ENCODE results near the gene ZNF423.

ZNF423 gene

DNA sequence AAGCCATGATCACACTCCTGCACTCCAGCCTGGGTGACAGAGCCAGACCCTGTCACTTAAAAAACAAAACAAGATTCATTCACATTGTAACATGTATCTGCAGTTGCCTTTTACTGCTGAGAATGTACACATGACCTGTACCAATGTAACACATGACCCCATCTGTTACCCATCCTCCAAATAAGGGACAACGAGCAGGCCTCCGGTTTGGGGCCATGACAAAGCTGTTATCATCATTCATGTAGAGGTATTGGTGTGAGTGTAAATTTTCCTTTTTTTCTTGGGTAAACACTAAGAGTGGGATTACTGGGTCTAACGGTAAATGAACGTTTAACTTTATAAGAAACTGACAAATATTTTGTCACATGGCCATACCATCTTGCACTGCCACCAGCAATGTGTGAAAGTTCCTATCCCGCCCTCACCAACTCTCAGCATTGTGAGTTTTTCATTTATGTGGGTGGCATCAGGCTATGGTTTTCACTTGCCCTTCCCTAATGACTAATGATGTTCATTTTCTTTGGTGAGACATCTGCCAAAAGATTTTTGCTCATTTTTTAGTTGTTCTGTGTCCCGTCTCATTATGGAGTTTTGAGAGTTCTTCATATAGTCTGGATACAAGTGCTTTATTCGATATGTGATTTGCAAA lies 336.8 kb downstream of the ZNF423 start:
- no peak overlapping the region for H3K4me3 ChIP-seq (ENCODE audit: low read depth, low read length)
- no peak for TF ChIP-seq CTCF (IDR thresholded peaks at IDR 0.05; ENCODE audit: insufficient read depth, low read length, missing control alignments)
- DNase-seq (ENCODE audit: low read depth, low spot score) = no peak
- CTCF ChIA-PET = no interaction called here
- POLR2A ChIA-PET = no interaction called here

DNA sequence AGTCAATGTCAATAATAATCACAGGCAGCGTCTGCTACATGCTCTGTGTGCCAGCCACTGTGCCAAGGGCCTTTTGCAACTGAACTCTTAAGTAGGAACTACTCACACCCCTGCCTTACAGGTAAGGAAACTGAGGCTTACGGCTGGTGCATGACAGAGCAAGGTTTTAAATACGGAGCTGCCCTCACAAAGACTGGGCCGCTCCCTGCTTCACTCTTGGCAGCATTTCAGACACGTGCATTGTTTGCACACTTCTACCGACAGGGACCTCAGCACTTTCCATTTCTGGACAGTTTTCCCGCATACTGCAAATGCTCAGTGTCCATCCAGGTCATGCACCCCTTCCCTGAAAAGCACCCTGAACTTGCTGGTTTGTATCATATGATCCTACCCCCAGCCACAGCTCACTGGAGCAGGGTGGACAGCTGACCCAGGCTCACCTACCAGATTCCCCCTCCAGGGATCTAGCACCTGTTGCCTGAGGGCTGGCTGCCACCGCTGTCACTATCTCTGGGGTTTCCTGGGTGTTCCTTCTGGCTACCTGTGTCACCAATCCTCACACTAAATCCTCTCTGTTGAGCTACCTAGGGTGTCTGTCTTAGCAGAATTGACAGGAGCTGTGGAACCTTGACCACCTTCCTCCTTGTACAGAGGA lies 339.4 kb downstream of the ZNF423 start:
- CTCF ChIA-PET = interaction anchor here (1.2 kb wide), 1 partner anchor 406 kb away, joined by 4 read pairs; no protein-coding TSS in a partner anchor
- POLR2A ChIA-PET = no interaction called here
- no peak overlapping the region for H3K4me3 ChIP-seq (ENCODE audit: low read depth, low read length)
- TF ChIP-seq CTCF (IDR thresholded peaks at IDR 0.05; ENCODE audit: insufficient read depth, low read length, missing control alignments) = no peak
- DNase-seq (ENCODE audit: low read depth, low spot score) = no peak

DNA sequence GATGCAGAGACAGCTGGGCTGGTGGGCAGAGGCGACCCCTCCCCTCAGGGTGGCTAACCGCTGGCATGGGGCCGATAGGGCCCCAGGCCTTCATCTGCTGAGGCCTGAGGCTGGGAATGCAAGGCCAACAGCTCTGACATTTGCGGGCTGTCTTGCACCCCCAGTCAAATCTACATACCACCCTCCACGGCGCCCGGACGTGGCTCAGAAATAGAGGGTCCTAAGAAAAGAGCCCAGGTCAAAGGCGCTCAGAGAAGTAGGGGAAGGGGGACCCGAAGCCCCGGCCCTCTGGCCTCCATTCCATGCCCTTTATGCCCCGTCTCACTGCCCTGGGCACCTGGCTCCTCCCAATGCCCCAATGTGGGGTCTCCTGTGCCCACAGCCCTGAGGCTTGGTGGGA lies 340.1 kb downstream of the ZNF423 start:
- no peak for DNase-seq (ENCODE audit: low read depth, low spot score)
- ChIA-PET CTCF (no interaction called here), POLR2A (no interaction called here)
- TF ChIP-seq CTCF (IDR thresholded peaks at IDR 0.05; ENCODE audit: insufficient read depth, low read length, missing control alignments) = no peak
- no peak overlapping the region for H3K4me3 ChIP-seq (ENCODE audit: low read depth, low read length)

DNA sequence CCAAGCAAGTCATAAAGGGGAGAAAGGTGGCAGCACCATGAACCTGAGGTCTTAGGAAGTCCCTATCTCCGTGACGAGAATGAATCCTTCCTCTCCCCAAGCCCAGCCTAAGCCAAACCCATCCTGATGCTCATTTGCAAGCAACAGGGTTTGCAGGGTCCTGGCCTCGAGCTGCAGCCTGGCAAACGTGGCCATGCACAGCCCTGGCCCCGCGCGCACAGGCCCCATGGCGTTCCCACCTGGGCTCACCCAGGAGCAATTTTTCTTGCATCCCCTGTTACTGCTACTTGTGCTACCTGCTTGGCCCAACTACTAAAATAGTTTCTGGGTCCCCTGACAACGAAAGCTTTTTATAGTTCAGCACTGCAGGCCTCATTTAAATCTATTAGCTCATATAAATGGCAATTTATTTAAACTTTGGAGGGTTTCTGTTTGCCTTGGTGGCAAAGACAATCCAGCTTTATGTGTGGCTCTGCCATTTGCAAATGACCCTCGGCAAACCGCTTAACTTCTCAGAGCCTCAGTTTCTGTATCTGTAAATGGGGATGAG lies 340.8 kb downstream of the ZNF423 start:
- CTCF ChIA-PET = no interaction called here
- POLR2A ChIA-PET = no interaction called here
- no peak overlapping the region for H3K4me3 ChIP-seq (ENCODE audit: low read depth, low read length)
- DNase-seq (ENCODE audit: low read depth, low spot score) = no peak
- TF ChIP-seq CTCF (IDR thresholded peaks at IDR 0.05; ENCODE audit: insufficient read depth, low read length, missing control alignments) = no peak

DNA sequence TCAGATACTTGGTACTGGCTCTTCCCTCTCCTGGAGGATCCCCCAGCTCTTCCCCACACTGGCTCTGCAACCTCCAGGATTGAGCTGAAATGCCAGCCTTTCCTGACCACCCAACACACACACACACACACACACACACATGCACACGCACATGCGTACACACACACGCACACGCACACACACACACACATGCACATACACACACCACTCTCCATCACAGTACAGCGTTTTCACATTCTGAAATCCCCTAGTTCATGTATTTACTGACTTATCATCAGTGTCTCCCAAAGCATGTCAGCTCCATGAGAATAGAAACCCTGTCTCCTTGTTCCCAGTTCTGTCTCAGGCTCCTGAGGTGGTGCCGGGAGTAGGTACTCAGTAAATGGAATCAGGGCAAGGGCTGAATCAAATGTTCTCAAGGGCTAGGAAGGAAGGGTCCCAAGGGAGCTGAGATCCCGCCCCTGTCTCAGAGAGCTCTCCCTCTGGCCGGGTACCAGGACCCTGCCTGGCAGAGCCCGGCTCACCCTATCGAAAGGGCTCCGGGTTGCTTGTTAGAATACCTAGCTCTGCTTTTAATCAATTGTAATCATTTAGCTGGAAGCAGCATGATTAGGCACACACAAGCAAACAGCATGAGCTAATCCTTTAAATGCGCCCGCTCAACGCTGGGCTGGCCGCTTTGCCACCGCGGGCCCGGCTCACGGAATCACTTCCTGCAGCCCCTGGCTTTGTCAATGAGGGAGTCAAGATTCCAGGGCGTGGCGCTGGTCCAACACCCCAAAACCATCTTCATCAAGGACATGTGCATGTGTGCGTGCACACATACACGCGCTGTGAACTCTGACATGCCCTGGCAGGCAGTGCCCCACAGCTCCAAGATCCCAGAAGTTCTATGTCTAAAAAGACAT lies 341.6 kb downstream of the ZNF423 start:
- TF ChIP-seq CTCF (IDR thresholded peaks at IDR 0.05; ENCODE audit: insufficient read depth, low read length, missing control alignments) = no peak
- DNase-seq (ENCODE audit: low read depth, low spot score) = no peak
- H3K4me3 ChIP-seq (ENCODE audit: low read depth, low read length) = no peak overlapping the region
- CTCF ChIA-PET = no interaction called here
- POLR2A ChIA-PET = no interaction called here

DNA sequence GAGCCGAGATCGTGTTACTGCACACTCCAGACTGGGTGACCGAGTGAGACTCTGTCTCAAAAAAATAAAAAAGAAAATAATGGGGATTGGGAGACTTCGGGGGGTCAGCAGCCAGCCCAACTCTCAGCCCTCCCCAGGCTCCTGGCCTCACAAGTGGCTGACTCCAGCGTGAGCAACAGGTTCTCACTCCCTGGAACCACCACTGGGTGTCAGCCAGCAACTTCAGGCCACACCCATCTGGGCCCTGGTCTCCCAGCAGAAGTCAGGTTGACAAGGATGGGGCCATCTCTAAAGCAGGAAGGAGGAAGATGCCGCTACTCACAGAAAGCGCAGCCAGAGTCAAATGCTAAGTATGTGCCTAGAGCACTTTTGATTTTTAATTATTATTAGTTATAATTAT lies 342.9 kb downstream of the ZNF423 start:
- POLR2A ChIA-PET = no interaction called here
- no peak for TF ChIP-seq CTCF (IDR thresholded peaks at IDR 0.05; ENCODE audit: insufficient read depth, low read length, missing control alignments)
- no peak for DNase-seq (ENCODE audit: low read depth, low spot score)
- CTCF ChIA-PET = no interaction called here
- no peak overlapping the region for H3K4me3 ChIP-seq (ENCODE audit: low read depth, low read length)

All from AG04449 (cell line).